Mucosa of gallbladder (tissue), 1 donor: ENCODE data around the gene SEPHS2. TPM values are rescaled to one million over a fixed set of nuclear protein-coding genes. Genes with fewer than 3 reads are reported as not detected.
A peak's percentile ranks its signal among the peaks of the same experiment; 100 is the strongest.

Experiments used
- DNase-seq: peaks from one replicate; pipeline ENCODE4 v3.0.0-alpha.2; 2020; ENCODE audit warnings: low spot score
- total RNA-seq: library from RNA; stranded (reverse); gene quantifications from one replicate; pipeline ENCODE4 v1.2.1, GENCODE V29; 2021
- donor health status: DM: no; HTN: no; CAD: no.

The SEPHS2 gene
- total RNA-seq, 1 donor from 2014 or later, result 112 TPM

- peak; percentile 97 for DNase-seq
Measured at GRCh38 chr16:30429678-30430427, 15.8 kb downstream of the SEPHS2 start, which contains the start of gene DCTPP1. TSS of gene DCTPP1 (minus strand) at chr16:30430030. CDS start at chr16:30429980, 50 bp downstream.

GRCh38 chr16:30429418-30429677 is 16.3 kb downstream of the SEPHS2 start:
- DNase-seq, result no peak

- no peak for DNase-seq
Measured at GRCh38 chr16:30428055-30428454, 17.6 kb downstream of the SEPHS2 start.

- DNase-seq, result no peak
Measured at GRCh38 chr16:30421010-30421409, 24.7 kb downstream of the SEPHS2 start.

- no peak for DNase-seq
Measured at GRCh38 chr16:30418350-30419181, 27.1 kb downstream of the SEPHS2 start.

- DNase-seq, result peak; percentile 90
Measured at GRCh38 chr16:30417529-30418349, 27.9 kb downstream of the SEPHS2 start.

- no peak for DNase-seq
Measured at GRCh38 chr16:30416624-30417528, 28.8 kb downstream of the SEPHS2 start.

GRCh38 chr16:30416047-30416603 is 29.5 kb downstream of the SEPHS2 start:
- DNase-seq, result no peak

- DNase-seq, result no peak
Measured at GRCh38 chr16:30414159-30414558, 31.5 kb downstream of the SEPHS2 start.

GRCh38 chr16:30413112-30413806 is 32.4 kb downstream of the SEPHS2 start:
- DNase-seq, result no peak

GRCh38 chr16:30409125-30410060 is 36.3 kb downstream of the SEPHS2 start:
- DNase-seq, result peak; percentile 93

- no peak for DNase-seq
Measured at GRCh38 chr16:30407804-30408534, 37.7 kb downstream of the SEPHS2 start.

- DNase-seq, result peak; percentile 94
Measured at GRCh38 chr16:30407102-30407803, 38.4 kb downstream of the SEPHS2 start, which contains the start of gene ZNF771. TSS of gene ZNF771 (plus strand) at chr16:30407606. CDS start at chr16:30408054, 448 bp downstream.

- no peak for DNase-seq
Measured at GRCh38 chr16:30406795-30407101, 38.9 kb downstream of the SEPHS2 start.

- DNase-seq, result no peak
Measured at GRCh38 chr16:30401768-30402425, 43.8 kb downstream of the SEPHS2 start.

- no peak for DNase-seq
Measured at GRCh38 chr16:30399435-30400186, 46.1 kb downstream of the SEPHS2 start.
